ENCODE measurements around the gene GGCX.

Gene GGCX

GRCh38 chr2:85506768-85507181 is 54.5 kb downstream of the GGCX start:
- DNase-seq, result no peak

GRCh38 chr2:85505551-85506238 is 55.6 kb downstream of the GGCX start:
- DNase-seq, result no peak

- DNase-seq, result no peak
Measured at GRCh38 chr2:85504778-85505261, 56.5 kb downstream of the GGCX start.

- DNase-seq, result no peak
Measured at GRCh38 chr2:85503851-85504777, 57.2 kb downstream of the GGCX start.

GRCh38 chr2:85503168-85503850 is 58.0 kb downstream of the GGCX start:
- DNase-seq, result no peak

GRCh38 chr2:85502720-85503119 is 58.6 kb downstream of the GGCX start:
- DNase-seq, result no peak

GRCh38 chr2:85501248-85501647 is 60.0 kb downstream of the GGCX start:
- no peak for DNase-seq

- DNase-seq, result no peak
Measured at GRCh38 chr2:85497944-85498630, 63.2 kb downstream of the GGCX start.

- DNase-seq, result no peak
Measured at GRCh38 chr2:85496436-85496835, 64.9 kb downstream of the GGCX start.
